GM06990 (cell line): ENCODE measurements around the gene OR7G3.

ENCODE experiments used
- DNase-seq: peaks from one replicate; pipeline ENCODE4 v3.0.0-alpha.2; 2011; ENCODE audit not compliant: insufficient read length; ENCODE audit errors: extremely low read depth
- H3K27me3 ChIP-seq: replicated peaks from 2 replicates; pipeline ENCODE4 v1.6.0; 2011; ENCODE audit warnings: low read length; ENCODE audit not compliant: control insufficient read depth, insufficient read depth
- H3K36me3 ChIP-seq: 2 replicates; pipeline ENCODE4 v1.5.1; 2011; ENCODE audit warnings: low read length; ENCODE audit not compliant: control insufficient read depth, insufficient read depth
- H3K4me3 ChIP-seq: replicated peaks from 2 replicates; pipeline ENCODE4 v1.5.1; 2011; ENCODE audit warnings: low read depth, mild to moderate bottlenecking, control low read depth, low read length
- TF ChIP-seq, protein P1 (sequence below): IDR thresholded peaks from 2 replicates; pipeline ENCODE4 v1.5.1; 2011; ENCODE audit warnings: low read length, control low read depth, mild to moderate bottlenecking, inconsistent platforms; ENCODE audit not compliant: insufficient read depth, poor library complexity, severe bottlenecking

The OR7G3 gene

DNA sequence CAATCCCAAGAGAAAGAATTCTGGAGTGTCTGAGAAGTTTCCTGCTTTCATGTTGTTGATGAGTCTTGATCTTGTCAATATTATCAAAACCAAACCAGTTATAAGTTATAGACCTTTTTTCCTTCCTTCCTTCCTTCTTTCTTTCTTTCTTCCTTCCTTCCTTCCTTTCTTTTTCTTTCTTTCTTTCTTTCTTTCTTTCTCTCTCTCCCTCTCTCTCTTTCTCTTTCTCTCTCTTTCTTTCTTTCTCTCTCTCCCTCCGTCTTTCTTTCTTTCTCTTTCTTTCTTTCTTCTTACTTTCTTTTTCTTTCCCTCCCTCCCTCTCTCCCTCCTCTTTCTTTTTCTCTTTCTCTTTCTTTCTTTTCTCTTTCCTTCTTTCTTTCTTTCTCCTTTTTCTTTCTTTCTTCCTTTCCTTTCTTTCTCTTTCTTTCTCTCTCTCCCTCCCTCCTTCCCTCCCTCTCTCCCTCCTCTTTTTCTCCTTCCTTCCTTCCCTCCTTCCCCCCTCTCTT lies at the start of gene OR7G3:
Gene OR7G3, minus strand, starts transcription at position 51 of the 506 bp plus-strand sequence. Its CDS starts 0 bp downstream, at position 51.
- Histone ChIP-seq H3K27me3 (no peaks in the 10 kb centered on the region), H3K36me3 (no peaks in the 10 kb centered on the region), H3K4me3 (no peak within 1 kb of the TSS)
- TF ChIP-seq, protein P1, sequence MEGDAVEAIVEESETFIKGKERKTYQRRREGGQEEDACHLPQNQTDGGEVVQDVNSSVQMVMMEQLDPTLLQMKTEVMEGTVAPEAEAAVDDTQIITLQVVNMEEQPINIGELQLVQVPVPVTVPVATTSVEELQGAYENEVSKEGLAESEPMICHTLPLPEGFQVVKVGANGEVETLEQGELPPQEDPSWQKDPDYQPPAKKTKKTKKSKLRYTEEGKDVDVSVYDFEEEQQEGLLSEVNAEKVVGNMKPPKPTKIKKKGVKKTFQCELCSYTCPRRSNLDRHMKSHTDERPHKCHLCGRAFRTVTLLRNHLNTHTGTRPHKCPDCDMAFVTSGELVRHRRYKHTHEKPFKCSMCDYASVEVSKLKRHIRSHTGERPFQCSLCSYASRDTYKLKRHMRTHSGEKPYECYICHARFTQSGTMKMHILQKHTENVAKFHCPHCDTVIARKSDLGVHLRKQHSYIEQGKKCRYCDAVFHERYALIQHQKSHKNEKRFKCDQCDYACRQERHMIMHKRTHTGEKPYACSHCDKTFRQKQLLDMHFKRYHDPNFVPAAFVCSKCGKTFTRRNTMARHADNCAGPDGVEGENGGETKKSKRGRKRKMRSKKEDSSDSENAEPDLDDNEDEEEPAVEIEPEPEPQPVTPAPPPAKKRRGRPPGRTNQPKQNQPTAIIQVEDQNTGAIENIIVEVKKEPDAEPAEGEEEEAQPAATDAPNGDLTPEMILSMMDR: no peak
- DNase-seq: no peak

- Histone ChIP-seq H3K36me3 (no peaks in the 10 kb centered on the region), H3K4me3 (no peak overlapping the region), H3K27me3 (no peaks in the 10 kb centered on the region)
- TF ChIP-seq, protein P1: no peak
- no peak for DNase-seq
These were observed 48.6 kb upstream of the OR7G3 start for GRCh38 chr19:9175326-9175725.

DNA sequence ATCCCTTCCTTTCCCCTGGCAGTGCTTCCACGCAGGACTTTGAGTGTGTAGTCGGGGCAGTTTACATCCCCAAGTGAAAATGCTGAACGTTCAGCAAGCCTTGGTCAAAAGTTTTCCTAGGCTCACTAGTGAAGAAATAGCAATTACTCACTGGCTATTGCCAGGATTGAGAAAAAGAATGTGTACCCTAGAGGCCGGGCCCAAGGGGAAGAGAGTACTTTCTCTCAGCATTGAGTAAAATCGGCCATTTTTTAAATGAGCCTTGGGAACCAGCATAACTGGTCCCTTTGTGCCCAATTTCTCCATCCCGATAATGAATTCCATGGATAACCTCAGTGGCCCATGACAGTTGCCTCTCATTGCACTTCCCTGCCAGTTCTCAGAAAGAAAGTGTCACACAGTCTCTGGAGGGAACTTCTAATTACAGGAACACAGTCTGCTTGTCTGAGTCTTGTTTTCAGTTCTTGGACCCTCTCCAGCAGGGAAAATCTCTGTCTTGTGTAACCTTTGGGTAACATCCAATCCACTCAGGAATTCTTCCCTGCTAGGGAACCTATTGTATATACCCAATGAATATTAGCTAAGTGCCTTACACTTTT lies 44.7 kb upstream of the OR7G3 start:
- Histone ChIP-seq H3K4me3 (no peak overlapping the region), H3K36me3 (no peaks in the 10 kb centered on the region), H3K27me3 (no peaks in the 10 kb centered on the region)
- TF ChIP-seq, protein P1: no peak
- no peak for DNase-seq

- H3K27me3 ChIP-seq: no peaks in the 10 kb centered on the region
- peaks cover 7% of the 10 kb centered on the region for H3K36me3 ChIP-seq
- H3K4me3 ChIP-seq: no peak overlapping the region
- TF ChIP-seq, protein P1: no peak
- no peak for DNase-seq
These were observed 40.1 kb upstream of the OR7G3 start for GRCh38 chr19:9166846-9167245.

DNA sequence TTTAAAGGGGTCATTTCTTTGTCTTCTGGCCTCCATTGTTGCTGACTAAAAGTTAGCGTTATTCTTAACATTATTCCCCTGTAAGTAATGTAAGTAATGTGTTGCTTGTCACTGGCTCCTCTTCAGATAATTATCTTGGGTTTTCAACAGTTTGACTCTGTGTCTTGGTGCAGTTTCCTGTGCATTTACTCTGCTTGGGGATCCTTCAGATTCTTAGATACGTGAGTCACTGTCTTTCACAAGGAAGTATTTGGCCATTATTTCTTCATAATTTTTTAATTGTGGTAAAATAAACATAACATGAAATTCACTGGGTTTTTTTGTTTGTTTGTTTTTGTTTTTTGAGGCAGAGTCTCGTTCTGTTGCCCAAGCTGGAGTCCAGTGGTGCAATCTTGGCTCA lies 38.5 kb upstream of the OR7G3 start:
- H3K36me3 ChIP-seq: peaks cover 22% of the 10 kb centered on the region
- TF ChIP-seq, protein P1: no peak
- no peak for DNase-seq
- no peak overlapping the region for H3K4me3 ChIP-seq
- H3K27me3 ChIP-seq: no peaks in the 10 kb centered on the region
